Activated CD4-positive, CD25-positive, alpha-beta regulatory T cell treated with anti-CD3 and anti-CD28 coated beads, Interleukin-2, amount 50 U/mL, for 24 hours (primary cell): Measurements from ENCODE around the gene TMIE.

Source experiments
- ATAC-seq, 2 donors: fragments of 150-1000 bp; cut with Tn5 transposase; one replicate each; pipeline ENCODE4 v1.10.0; 2021; ENCODE audit warnings: mild to moderate bottlenecking in 1 of 2, moderate library complexity in 1 of 2

Gene TMIE

GRCh38 chr3:46709721-46710120 lies 8.5 kb downstream of the TMIE start:
- ATAC-seq, result no peak

GRCh38 chr3:46710229-46710628 lies 9.0 kb downstream of the TMIE start:
- ATAC-seq, result no peak

- no peak for ATAC-seq
Measured at GRCh38 chr3:46710671-46711295, 9.6 kb downstream of the TMIE start.

DNA sequence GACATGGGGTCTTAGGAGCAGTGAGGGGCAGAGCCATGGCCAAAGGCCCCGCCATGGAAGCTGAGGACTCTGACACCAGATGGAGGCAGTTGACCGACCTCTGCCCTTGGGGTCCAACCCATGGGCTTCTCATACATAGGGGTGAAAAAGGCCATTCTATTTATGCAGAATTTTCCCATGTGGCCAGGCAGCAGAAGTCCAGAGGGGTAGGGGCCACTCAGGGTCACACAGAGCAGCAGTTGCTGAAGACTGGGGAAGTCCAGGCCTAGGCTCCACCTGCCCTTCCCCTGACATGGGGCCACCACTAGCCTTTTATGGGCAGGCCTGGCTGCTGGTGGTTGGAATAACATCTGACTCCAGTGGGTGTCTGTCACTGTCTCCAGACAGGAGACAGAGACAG lies 10.1 kb downstream of the TMIE start:
- no peak for ATAC-seq

DNA sequence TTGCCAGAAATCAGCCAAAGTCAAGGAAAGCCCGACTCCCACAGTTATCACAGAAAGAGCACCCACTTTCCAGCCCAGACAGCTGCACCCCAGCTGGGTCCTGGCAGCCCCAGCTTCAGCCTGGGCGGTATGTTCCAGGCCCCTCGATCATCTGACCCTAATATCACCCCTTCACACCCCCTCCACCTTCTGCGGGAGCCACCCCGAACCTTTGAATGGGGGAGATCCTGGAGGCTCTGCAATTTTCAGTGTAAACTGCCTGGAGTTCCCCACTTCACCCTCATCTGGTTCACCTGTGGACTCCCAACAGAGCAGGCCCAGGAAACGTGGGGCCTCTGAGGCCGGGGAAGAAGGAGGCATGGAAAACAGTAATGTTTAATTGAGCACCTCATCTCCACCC lies 10.6 kb downstream of the TMIE start:
- no peak for ATAC-seq

DNA sequence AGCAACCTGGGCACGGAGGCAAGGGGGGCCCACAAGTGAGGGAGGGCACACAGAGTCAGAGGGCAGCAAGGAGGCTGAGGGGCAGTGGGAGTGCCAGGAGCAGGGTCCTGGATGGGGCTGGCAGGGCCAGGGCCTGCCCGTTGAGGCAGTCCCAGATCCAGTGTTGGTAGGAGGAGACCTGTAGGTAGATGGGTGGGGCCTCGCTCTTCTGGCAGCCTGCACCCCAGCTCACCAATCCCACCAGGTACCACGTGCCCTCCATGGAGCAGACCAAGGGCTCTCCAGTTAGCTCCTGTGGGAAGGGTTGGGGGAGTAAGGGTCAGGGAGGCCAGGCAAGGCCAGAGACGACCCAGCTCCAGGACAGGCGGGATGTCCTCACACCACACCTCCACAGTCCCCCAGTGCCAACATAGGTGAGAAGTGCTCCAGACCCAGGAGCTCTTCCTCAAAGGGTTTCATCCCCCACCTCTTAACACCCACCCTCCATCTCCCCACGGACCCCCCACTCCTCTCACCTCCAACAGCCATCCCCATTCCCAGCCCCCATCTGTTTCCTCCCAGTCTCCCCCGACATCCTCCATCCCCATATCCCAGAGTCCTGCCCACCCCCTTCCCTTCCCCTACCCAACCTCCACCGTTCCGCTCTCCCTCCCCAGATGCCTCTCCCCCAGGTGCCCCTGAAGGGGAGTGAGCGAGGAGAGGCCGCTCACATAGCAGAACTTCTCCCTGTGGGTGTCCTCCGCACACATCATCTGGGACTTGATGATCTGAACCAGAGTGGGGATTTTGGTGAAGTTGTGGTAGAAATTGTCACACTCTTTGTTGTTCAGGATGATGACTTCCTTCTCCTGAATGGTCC lies 11.2 kb downstream of the TMIE start:
- ATAC-seq, result no peak

GRCh38 chr3:46713050-46713897 lies 12.1 kb downstream of the TMIE start:
- no peak for ATAC-seq

GRCh38 chr3:46713898-46714552 lies 12.8 kb downstream of the TMIE start:
- peak; percentile 65 to 69 for ATAC-seq

GRCh38 chr3:46714728-46715506 lies 13.7 kb downstream of the TMIE start:
- ATAC-seq, result no peak

GRCh38 chr3:46715507-46716175 lies 14.4 kb downstream of the TMIE start:
- no peak for ATAC-seq

DNA sequence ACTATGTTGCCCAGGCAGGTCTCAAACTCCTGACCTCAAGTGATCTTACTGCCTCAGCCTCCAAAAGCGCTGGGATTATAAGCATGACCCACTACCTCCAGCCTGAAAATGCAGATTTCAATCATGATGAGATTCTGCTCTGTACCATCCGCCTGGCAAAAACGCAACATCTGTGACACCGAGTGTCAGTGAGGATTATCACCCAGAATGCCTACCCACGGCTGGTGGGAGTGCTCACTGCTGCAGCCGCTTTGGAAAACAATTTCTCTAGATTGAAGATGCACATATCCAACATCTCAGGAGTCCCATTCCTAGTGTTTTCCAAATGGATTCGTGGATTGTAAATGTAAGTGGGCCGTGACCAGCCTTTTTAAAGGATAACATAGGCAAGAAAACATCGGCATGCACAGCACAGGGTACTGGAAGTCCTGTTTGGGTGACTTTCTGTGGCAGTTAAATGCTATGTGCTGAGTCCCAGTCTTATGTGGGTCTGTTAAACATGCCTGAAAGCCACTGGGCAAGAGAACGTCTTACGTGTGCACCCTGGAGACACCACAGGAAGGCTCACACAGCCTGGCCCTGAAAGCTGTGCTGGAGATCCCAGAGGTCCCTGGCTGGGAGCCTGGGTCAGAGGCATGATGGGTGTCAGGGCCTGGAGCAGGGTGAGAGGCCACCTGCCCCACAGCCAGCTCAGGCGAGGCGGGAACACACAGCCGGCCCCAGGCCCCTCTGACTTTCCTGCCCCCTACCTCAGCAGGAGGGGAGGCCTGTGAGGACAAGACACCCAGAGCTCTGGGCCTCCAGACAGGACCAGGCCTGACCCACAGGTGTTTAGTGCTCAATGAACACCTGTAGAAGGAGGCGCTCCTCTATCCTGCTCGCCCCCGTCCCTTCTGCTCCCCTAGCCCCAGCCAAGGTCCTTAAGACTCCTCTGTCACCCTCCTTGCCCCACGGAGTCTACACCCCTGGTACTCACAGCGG lies 15.6 kb downstream of the TMIE start:
- no peak for ATAC-seq

DNA sequence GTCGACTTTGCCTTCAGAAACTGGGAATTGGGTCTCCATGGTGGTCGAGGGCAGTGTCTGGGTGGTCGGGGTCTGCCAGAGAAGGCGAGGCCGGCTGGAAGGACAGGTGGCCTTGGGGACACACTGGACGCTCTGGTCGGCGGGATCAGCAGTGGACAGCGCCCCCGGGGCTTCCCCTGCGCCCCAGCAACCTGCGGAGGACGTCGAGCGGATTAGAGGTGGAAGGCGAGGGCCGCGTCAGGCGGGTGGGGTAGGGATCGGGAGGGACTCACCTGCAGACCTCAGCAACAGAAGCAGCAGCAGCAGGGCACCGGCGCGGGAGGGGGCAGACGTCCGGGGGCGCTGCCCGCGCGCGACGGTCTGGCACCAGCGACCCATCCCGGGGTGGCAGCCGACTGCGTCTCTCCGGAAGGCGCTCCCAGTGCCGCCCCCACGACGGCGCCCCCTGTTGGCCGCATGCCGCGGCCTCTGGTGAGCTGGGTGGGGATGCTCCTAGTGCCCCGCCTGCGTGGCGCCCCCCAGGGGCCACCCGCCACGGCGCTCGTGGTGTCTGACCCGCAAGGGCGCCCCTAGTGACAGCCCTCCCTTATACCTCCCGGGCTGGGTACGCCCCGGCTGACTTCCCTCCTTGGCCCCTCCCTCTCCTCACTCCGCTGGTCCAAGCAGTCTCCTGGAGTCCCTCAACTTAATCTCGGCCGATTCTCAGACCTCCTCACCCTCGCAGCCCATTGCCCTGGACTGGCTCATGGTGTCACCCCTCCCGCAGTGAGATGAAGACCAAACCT lies 16.4 kb downstream of the TMIE start, which contains the start of gene PRSS50:
TSS of gene PRSS50 (minus strand) at position 423 of the 785 bp plus-strand sequence. CDS start at position 378, 45 bp downstream.
- ATAC-seq, result peak; percentile 31 to 41

- no peak for ATAC-seq
Measured at GRCh38 chr3:46719044-46719565, 17.9 kb downstream of the TMIE start.

GRCh38 chr3:46719735-46720271 lies 18.6 kb downstream of the TMIE start:
- no peak for ATAC-seq

GRCh38 chr3:46721009-46721408 lies 19.8 kb downstream of the TMIE start:
- ATAC-seq, result no peak

DNA sequence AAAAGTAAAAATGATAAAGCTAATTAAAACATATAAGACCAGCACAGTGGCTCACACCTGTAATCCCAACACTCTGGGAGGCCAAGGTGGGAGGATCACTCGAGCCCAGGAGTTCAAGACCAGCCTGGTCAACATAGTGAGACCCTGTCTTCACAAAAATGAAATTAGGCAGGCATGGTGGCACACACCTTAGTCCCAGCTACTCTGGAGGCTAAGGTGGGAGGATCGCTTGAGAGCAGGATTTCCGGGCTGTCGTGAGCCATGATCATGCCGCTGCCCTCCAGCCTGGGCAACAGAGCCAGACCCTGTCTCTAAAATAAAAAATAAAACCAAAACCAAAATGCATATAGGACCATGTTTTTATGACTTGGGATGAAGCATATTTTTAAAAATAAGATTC lies 21.3 kb downstream of the TMIE start:
- ATAC-seq, result no peak

- peak; percentile 60 to 65 for ATAC-seq
Measured at GRCh38 chr3:46724424-46724823, 23.2 kb downstream of the TMIE start.

DNA sequence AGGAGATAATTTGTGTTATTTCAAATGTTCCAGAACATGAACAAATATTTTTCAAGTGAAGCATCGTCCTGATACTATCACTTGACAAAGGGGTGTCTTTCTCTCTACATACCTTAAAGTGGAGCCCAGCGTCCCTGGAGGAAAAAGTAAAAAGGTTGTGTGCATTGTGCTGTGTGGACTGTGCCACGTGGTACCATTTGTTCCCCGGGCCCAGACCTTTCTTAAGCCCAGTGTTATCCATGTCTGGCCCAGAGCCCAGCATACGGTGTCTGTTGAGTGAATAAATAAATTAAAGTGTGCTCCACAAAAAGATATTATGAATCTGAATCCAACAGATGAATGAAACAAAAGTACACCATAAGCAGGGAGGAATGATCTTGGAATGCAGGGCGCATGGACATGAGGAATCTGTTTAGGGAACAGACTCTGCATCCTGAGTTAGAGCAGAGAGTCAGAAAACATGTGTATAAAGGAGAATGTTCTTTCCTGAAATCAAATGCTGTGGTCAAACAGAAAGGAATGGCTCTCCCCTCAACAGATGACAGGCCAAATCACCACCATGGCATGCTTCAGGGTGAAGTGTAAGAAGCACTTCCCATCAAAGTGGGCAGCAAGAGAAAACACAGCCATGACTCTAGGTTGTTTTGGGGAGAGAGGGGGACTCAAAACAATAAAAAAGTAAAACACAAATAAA lies 24.6 kb downstream of the TMIE start:
- no peak for ATAC-seq
